Measurements from ENCODE around the gene CYP46A1. TPM values are rescaled to one million over a fixed set of nuclear protein-coding genes. Genes with fewer than 3 reads are reported as not detected.

CYP46A1 gene
- total and polyA plus RNA-seq, 2 donors (not counting 1 experiment from before 2014, with no cell fraction given): 0.27 to 0.28 TPM

GRCh38 chr14:99742509-99743487 lies 58.7 kb downstream of the CYP46A1 start:
- Histone ChIP-seq H2AFZ (ENCODE audit: insufficient read depth, low read depth, low read length, poor library complexity, severe bottlenecking) (no peak overlapping the region), H3K27me3 (replicated peaks in 1 of 4; ENCODE audit: control extremely low read depth in 1 of 4, control insufficient read depth in 3 of 4, insufficient read depth in 4 of 4, low read length in 3 of 4) (peaks cover 0 to 13% (median 1%) of the 10 kb centered on the region in 4 experiments), H3K79me2 (ENCODE audit: control insufficient read depth, insufficient read depth, low read length) (no peaks in the 10 kb centered on the region), H3K4me3 (ENCODE audit: control extremely low read depth in 1 of 5, extremely low read depth in 1 of 5, insufficient read depth in 1 of 5, low read depth in 2 of 5, low read length in 4 of 5) (no peak overlapping the region), H4K20me1 (ENCODE audit: control insufficient read depth, insufficient read depth, low read length, poor library complexity, severe bottlenecking) (no peaks in the 10 kb centered on the region), H3K9ac (ENCODE audit: low read length) (no peak overlapping the region), H3K36me3 (replicated peaks in 1 of 2; ENCODE audit: control extremely low read depth in 1 of 2, control insufficient read depth in 1 of 2, extremely low read depth in 1 of 2, insufficient read depth in 2 of 2, low read length in 1 of 2) (no peaks in the 10 kb centered on the region), H3K4me2 (replicated peaks; ENCODE audit: low read depth, low read length, poor library complexity, severe bottlenecking) (no peak overlapping the region), H3K9me3 (ENCODE audit: control extremely low read depth in 1 of 3, control insufficient read depth in 2 of 3, insufficient read depth in 1 of 3, low read length in 2 of 3) (no peaks in the 10 kb centered on the region), H3K4me1 (ENCODE audit: control insufficient read depth in 2 of 2, insufficient read depth in 2 of 2, low read length in 2 of 2) (no peaks in the 10 kb centered on the region), H3K27ac (ENCODE audit: low read length in 2 of 2) (no peak overlapping the region)
- POLR2A ChIA-PET: no interaction called here
- ATAC-seq (ENCODE audit: low read depth) (no peak), DNase-seq (no peak)
- intact Hi-C loops (cut with micrococcal nuclease): no loop called here
- Mint-ChIP-seq H3K27ac (no peak overlapping the region), H3K9me3 (ENCODE audit: insufficient read depth) (no peaks in the 10 kb centered on the region), H3K4me3 (no peak overlapping the region), H3K4me1 (peaks cover 1% of the 10 kb centered on the region), H3K27me3 (peaks cover 42% of the 10 kb centered on the region)
- CTCF ChIA-PET: no interaction called here
- 93% methylated on average over 23 of the region's 25 CpGs for WGBS (ENCODE audit: insufficient coverage)
- no peak for TF ChIP-seq EZH2 (IDR thresholded peaks at IDR 0.05; ENCODE audit: borderline replicate concordance, insufficient read depth, low read depth, low read length, poor library complexity, severe bottlenecking)
- TF ChIP-seq, protein P1, sequence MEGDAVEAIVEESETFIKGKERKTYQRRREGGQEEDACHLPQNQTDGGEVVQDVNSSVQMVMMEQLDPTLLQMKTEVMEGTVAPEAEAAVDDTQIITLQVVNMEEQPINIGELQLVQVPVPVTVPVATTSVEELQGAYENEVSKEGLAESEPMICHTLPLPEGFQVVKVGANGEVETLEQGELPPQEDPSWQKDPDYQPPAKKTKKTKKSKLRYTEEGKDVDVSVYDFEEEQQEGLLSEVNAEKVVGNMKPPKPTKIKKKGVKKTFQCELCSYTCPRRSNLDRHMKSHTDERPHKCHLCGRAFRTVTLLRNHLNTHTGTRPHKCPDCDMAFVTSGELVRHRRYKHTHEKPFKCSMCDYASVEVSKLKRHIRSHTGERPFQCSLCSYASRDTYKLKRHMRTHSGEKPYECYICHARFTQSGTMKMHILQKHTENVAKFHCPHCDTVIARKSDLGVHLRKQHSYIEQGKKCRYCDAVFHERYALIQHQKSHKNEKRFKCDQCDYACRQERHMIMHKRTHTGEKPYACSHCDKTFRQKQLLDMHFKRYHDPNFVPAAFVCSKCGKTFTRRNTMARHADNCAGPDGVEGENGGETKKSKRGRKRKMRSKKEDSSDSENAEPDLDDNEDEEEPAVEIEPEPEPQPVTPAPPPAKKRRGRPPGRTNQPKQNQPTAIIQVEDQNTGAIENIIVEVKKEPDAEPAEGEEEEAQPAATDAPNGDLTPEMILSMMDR (IDR thresholded peaks at IDR 0.05): no peak

Measured in B cell (primary cell).